Adrenal gland (tissue), 5 donors: ENCODE data around the gene KIF4A.

Source experiments
- CTCF ChIP-seq, 6 experiments: fragments of 450-650 bp in 4 of 6; fragments of 200-600 bp in 2 of 6; sonication (generic) in 1 of 6; IDR thresholded peaks; 1 replicate in 5 of 6; 2 replicates in 1 of 6; pipeline versions ENCODE4 v1.5.1 to v1.8.0; 2016 to 2021; ENCODE audit warnings: antibody characterized with exemption in 6 of 6, mild to moderate bottlenecking in 2 of 6, moderate library complexity in 1 of 6
- POLR2A ChIP-seq, 2 donors: fragments of 450-650 bp; IDR thresholded peaks; one replicate each; pipeline ENCODE4 v1.6.1; 2017; ENCODE audit warnings: antibody characterized with exemption in 2 of 2, mild to moderate bottlenecking in 2 of 2, moderate library complexity in 1 of 2
- donor health status: DM: no; HTN: no; CAD: no.

- TF ChIP-seq CTCF (IDR thresholded peaks at IDR 0.05) (no peak), POLR2A (IDR thresholded peaks at IDR 0.05) (no peak)
Observed at GRCh38 chrX:70331161-70331560, 41.3 kb downstream of the KIF4A start.
